IMR-90 (cell line): Measurements from ENCODE around the gene CD14. TPM values are rescaled to one million over a fixed set of nuclear protein-coding genes. Genes with fewer than 3 reads are reported as not detected.

Experiments used
- microRNA-seq, 2 experiments: library from miRNA; stranded (forward) in 1 of 2; unstranded in 1 of 2; fragments of 10-50 nt in 1 of 2; fragments of <30 nt in 1 of 2; gene quantifications in 1 of 2; microRNA quantifications in 1 of 2; one replicate each; pipeline versions ENCODE3 to v1.1.0; 2013 to 2020; ENCODE audit not compliant: insufficient read depth in 1 of 2, insufficient read length in 1 of 2, unreplicated experiment in 1 of 2
- polyA plus RNA-seq, 3 experiments: library from polyadenylated mRNA; depleted of rRNA; stranded (reverse); fragments of >200 nt; gene quantifications; 2 replicates each; pipeline ENCODE4 v1.2.3, GENCODE V29; 2012; ENCODE audit warnings: low replicate concordance in 1 of 3
- total RNA-seq: library from RNA; depleted of rRNA; stranded (reverse); fragments of >200 nt; gene quantifications from 2 replicates; pipeline ENCODE4 v1.2.3, GENCODE V29; 2012; rRNA removed

The CD14 gene
- total and polyA plus RNA-seq, 2 of the 4 experiments (the other 2 are of a cell fraction): 0.17 to 0.18 TPM

Small RNAs within 50 kb of the gene (microRNA-seq; reads per million reads assigned to microRNA genes)
- gene MIR3655 (ENCODE audit: unreplicated experiment): not detected

Other genes with a start within 250 kb of the CD14 start
- gene ANKHD1, start 231.3 kb downstream of the CD14 start, total RNA-seq: 36.7 and 46.4 TPM in 2 replicates
- 29.1 and 32.1 TPM in 2 replicates for gene ANKHD1, start 231.3 kb downstream of the CD14 start, polyA plus RNA-seq (2012; rRNA removed)
- 0.28 and 0.36 TPM in 2 replicates for gene EIF4EBP3, start 85.5 kb downstream of the CD14 start, total RNA-seq
- 1.7 and 2.1 TPM in 2 replicates for gene EIF4EBP3, start 85.5 kb downstream of the CD14 start, polyA plus RNA-seq (2012; rRNA removed)
- 52.9 and 53.9 TPM in 2 replicates for gene SRA1, start 75.7 kb downstream of the CD14 start, total RNA-seq
- 54.8 TPM in 2 replicates for gene SRA1, start 75.7 kb downstream of the CD14 start, polyA plus RNA-seq (2012; rRNA removed)
- 6.6 and 8.1 TPM in 2 replicates for gene APBB3, start 68.6 kb downstream of the CD14 start, total RNA-seq
- 21.4 and 23.8 TPM in 2 replicates for gene APBB3, start 68.6 kb downstream of the CD14 start, polyA plus RNA-seq (2012; rRNA removed)
- gene SLC35A4, start 68.3 kb downstream of the CD14 start, total RNA-seq: 17.2 and 19.2 TPM in 2 replicates
- gene SLC35A4, start 68.3 kb downstream of the CD14 start, polyA plus RNA-seq (2012; rRNA removed): 66.4 and 69.7 TPM in 2 replicates
- gene TMCO6, start 6.3 kb upstream of the CD14 start, total RNA-seq: 4.2 and 6.6 TPM in 2 replicates
- 7.2 and 10.6 TPM in 2 replicates for gene TMCO6, start 6.3 kb upstream of the CD14 start, polyA plus RNA-seq (2012; rRNA removed)
- gene NDUFA2, start 14.5 kb upstream of the CD14 start, total RNA-seq: 20.4 and 30.0 TPM in 2 replicates
- gene NDUFA2, start 14.5 kb upstream of the CD14 start, polyA plus RNA-seq (2012; rRNA removed): 104 and 131 TPM in 2 replicates
- gene IK, start 14.7 kb upstream of the CD14 start, total RNA-seq: 137 and 143 TPM in 2 replicates
- 99.8 and 105 TPM in 2 replicates for gene IK, start 14.7 kb upstream of the CD14 start, polyA plus RNA-seq (2012; rRNA removed)
- gene WDR55, start 31.7 kb upstream of the CD14 start, total RNA-seq: 19.2 and 20.4 TPM in 2 replicates
- 18.0 and 19.0 TPM in 2 replicates for gene WDR55, start 31.7 kb upstream of the CD14 start, polyA plus RNA-seq (2012; rRNA removed)
- gene DND1, start 40.4 kb upstream of the CD14 start, total RNA-seq: under 0.01 TPM in 2 replicates
- gene DND1, start 40.4 kb upstream of the CD14 start, polyA plus RNA-seq (2012; rRNA removed): 0.63 and 0.67 TPM in 2 replicates
- 134 and 141 TPM in 2 replicates for gene HARS1, start 58.2 kb upstream of the CD14 start, total RNA-seq
- 89.3 and 97.6 TPM in 2 replicates for gene HARS1, start 58.2 kb upstream of the CD14 start, polyA plus RNA-seq (2012; rRNA removed)
- gene HARS2, start 58.3 kb upstream of the CD14 start, total RNA-seq: 30.1 and 36.9 TPM in 2 replicates
- gene HARS2, start 58.3 kb upstream of the CD14 start, polyA plus RNA-seq (2012; rRNA removed): 26.5 and 33.0 TPM in 2 replicates
- gene ZMAT2, start 67.3 kb upstream of the CD14 start, total RNA-seq: 16.3 and 44.7 TPM in 2 replicates
- gene ZMAT2, start 67.3 kb upstream of the CD14 start, polyA plus RNA-seq (2012; rRNA removed): 32.2 and 41.2 TPM in 2 replicates
- gene PCDHA1, start 153.0 kb upstream of the CD14 start, total RNA-seq: under 0.01 TPM in 1 of 2 replicates, not detected in the other
- 0.05 and 0.07 TPM in 2 replicates for gene PCDHA1, start 153.0 kb upstream of the CD14 start, polyA plus RNA-seq (2012; rRNA removed)
- not detected in 2 replicates for gene PCDHA2, start 161.7 kb upstream of the CD14 start, total RNA-seq
- gene PCDHA2, start 161.7 kb upstream of the CD14 start, polyA plus RNA-seq (2012; rRNA removed): not detected in 2 replicates
- under 0.01 TPM in 2 replicates for gene PCDHA3, start 167.9 kb upstream of the CD14 start, total RNA-seq
- 0.03 and 0.06 TPM in 2 replicates for gene PCDHA3, start 167.9 kb upstream of the CD14 start, polyA plus RNA-seq (2012; rRNA removed)
- under 0.01 and 0.28 TPM in 2 replicates for gene PCDHA4, start 173.9 kb upstream of the CD14 start, total RNA-seq
- gene PCDHA4, start 173.9 kb upstream of the CD14 start, polyA plus RNA-seq (2012; rRNA removed): 0.02 TPM in 1 of 2 replicates, not detected in the other
- gene PCDHA5, start 188.4 kb upstream of the CD14 start, total RNA-seq: not detected in 2 replicates
- not detected in 2 replicates for gene PCDHA5, start 188.4 kb upstream of the CD14 start, polyA plus RNA-seq (2012; rRNA removed)
- under 0.01 TPM in 1 of 2 replicates, not detected in the other for gene PCDHA6, start 194.8 kb upstream of the CD14 start, total RNA-seq
- 0.03 TPM in 1 of 2 replicates, not detected in the other for gene PCDHA6, start 194.8 kb upstream of the CD14 start, polyA plus RNA-seq (2012; rRNA removed)
- under 0.01 and 0.18 TPM in 2 replicates for gene PCDHA7, start 201.1 kb upstream of the CD14 start, total RNA-seq
- gene PCDHA7, start 201.1 kb upstream of the CD14 start, polyA plus RNA-seq (2012; rRNA removed): 0.10 and 0.16 TPM in 2 replicates
- under 0.01 TPM in 1 of 2 replicates, not detected in the other for gene PCDHA8, start 208.0 kb upstream of the CD14 start, total RNA-seq
- 0.02 TPM in 1 of 2 replicates, not detected in the other for gene PCDHA8, start 208.0 kb upstream of the CD14 start, polyA plus RNA-seq (2012; rRNA removed)
- gene PCDHA9, start 215.2 kb upstream of the CD14 start, total RNA-seq: under 0.01 TPM in 2 replicates
- not detected in 2 replicates for gene PCDHA9, start 215.2 kb upstream of the CD14 start, polyA plus RNA-seq (2012; rRNA removed)
- under 0.01 TPM in 2 replicates for gene PCDHA10, start 222.7 kb upstream of the CD14 start, total RNA-seq
- gene PCDHA10, start 222.7 kb upstream of the CD14 start, polyA plus RNA-seq (2012; rRNA removed): 0.02 TPM in 1 of 2 replicates, not detected in the other
- gene PCDHA11, start 235.8 kb upstream of the CD14 start, total RNA-seq: under 0.01 TPM in 1 of 2 replicates, not detected in the other
- gene PCDHA11, start 235.8 kb upstream of the CD14 start, polyA plus RNA-seq (2012; rRNA removed): not detected in 2 replicates
- not detected in 2 replicates for gene PCDHA12, start 242.1 kb upstream of the CD14 start, total RNA-seq
- gene PCDHA12, start 242.1 kb upstream of the CD14 start, polyA plus RNA-seq (2012; rRNA removed): 0.03 TPM in 1 of 2 replicates, not detected in the other
- not detected in 2 replicates for gene PCDHA13, start 248.9 kb upstream of the CD14 start, total RNA-seq
- not detected in 2 replicates for gene PCDHA13, start 248.9 kb upstream of the CD14 start, polyA plus RNA-seq (2012; rRNA removed)